ENCODE results near the gene CCDC170. TPM values are rescaled to one million over a fixed set of nuclear protein-coding genes. Genes with fewer than 3 reads are reported as not detected.

CCDC170 gene
- total RNA-seq, 2 experiments from 2014 or later, result not detected

DNA sequence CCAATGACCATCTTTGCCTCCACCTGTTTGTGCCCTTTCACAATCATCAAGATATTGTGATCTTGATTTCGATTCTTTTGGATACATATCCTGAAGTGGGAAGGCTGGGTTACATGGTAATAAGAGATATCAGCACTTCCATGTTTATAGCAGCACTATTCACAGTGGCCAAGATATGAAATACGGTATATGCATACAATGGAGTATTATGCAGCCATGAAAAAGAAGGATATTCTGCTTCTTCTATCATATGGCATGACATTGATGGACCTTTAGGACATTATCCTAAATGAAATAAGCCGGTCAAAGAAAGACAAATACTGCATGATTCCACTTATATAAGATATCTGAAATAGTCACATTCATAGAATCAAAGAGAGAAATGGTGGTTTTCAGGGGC lies 144.0 kb downstream of the CCDC170 start:
- Histone ChIP-seq H3K4me1 (ENCODE audit: insufficient read depth, low read length) (no peaks in the 10 kb centered on the region), H3K27me3 (ENCODE audit: control insufficient read depth in 1 of 2, insufficient read depth in 2 of 2, low read length in 2 of 2) (no peaks in the 10 kb centered on the region), H3K4me3 (ENCODE audit: low read length) (no peak overlapping the region), H3K36me3 (ENCODE audit: insufficient read depth, low read length) (no peaks in the 10 kb centered on the region), H3K27ac (ENCODE audit: low read depth in 1 of 2, low read length in 2 of 2) (no peak overlapping the region), H3K9me3 (ENCODE audit: control insufficient read depth in 1 of 2, insufficient read depth in 1 of 2, low read length in 2 of 2) (peaks cover 0 to 9% of the 10 kb centered on the region in 2 experiments)
- Mint-ChIP-seq H3K36me3 (ENCODE audit: low read depth) (no peaks in the 10 kb centered on the region), H3K9me3 (peaks cover 3% of the 10 kb centered on the region), H3K27me3 (peaks cover 27% of the 10 kb centered on the region), H3K4me1 (ENCODE audit: low read depth) (no peaks in the 10 kb centered on the region), H3K4me3 (no peak overlapping the region), H3K27ac (no peak overlapping the region)
- TF ChIP-seq, protein P1, sequence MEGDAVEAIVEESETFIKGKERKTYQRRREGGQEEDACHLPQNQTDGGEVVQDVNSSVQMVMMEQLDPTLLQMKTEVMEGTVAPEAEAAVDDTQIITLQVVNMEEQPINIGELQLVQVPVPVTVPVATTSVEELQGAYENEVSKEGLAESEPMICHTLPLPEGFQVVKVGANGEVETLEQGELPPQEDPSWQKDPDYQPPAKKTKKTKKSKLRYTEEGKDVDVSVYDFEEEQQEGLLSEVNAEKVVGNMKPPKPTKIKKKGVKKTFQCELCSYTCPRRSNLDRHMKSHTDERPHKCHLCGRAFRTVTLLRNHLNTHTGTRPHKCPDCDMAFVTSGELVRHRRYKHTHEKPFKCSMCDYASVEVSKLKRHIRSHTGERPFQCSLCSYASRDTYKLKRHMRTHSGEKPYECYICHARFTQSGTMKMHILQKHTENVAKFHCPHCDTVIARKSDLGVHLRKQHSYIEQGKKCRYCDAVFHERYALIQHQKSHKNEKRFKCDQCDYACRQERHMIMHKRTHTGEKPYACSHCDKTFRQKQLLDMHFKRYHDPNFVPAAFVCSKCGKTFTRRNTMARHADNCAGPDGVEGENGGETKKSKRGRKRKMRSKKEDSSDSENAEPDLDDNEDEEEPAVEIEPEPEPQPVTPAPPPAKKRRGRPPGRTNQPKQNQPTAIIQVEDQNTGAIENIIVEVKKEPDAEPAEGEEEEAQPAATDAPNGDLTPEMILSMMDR (IDR thresholded peaks at IDR 0.05), result no peak
- DNase-seq (no peak), ATAC-seq (ENCODE audit: poor library complexity) (no peak)
- intact Hi-C loops (cut with DNase I, micrococcal nuclease), result no loop called here
- ChIA-PET POLR2A (no interaction called here), CTCF (no interaction called here)

DNA sequence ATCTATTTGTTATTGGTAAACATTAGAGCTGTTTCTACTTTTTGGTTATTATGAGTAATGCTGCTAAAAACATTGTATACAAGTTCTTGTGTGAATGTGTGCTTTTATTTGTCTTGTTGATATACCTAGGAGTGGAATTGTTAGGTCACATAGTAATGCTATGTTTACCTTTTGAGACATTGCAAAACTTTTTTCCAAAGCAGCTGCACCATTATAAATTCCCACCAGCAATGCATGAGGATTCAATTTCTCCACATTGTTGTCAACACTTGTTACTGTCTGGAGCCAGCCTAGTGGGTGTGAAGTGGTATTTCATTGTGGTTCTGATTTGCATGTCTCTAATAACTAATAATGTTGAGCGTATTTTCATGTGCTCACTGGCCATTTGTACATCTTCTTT lies 145.9 kb downstream of the CCDC170 start:
- intact Hi-C loops (cut with DNase I, micrococcal nuclease), result no loop called here
- H3K4me1 ChIP-seq (ENCODE audit: insufficient read depth, low read length), result no peaks in the 10 kb centered on the region
- no peak overlapping the region for H3K4me3 Mint-ChIP-seq
- no peak overlapping the region for H3K27ac ChIP-seq (ENCODE audit: low read depth in 1 of 2, low read length in 2 of 2)
- no peaks in the 10 kb centered on the region for H3K27me3 ChIP-seq (ENCODE audit: control insufficient read depth in 1 of 2, insufficient read depth in 2 of 2, low read length in 2 of 2)
- CTCF ChIA-PET, result no interaction called here
- no peak overlapping the region for H3K27ac Mint-ChIP-seq
- ATAC-seq (ENCODE audit: poor library complexity) (no peak), DNase-seq (no peak)
- POLR2A ChIA-PET, result no interaction called here
- no peaks in the 10 kb centered on the region for H3K36me3 Mint-ChIP-seq (ENCODE audit: low read depth)
- no peaks in the 10 kb centered on the region for H3K4me1 Mint-ChIP-seq (ENCODE audit: low read depth)
- peaks cover 30% of the 10 kb centered on the region for H3K27me3 Mint-ChIP-seq
- peaks cover 0 to 9% of the 10 kb centered on the region in 2 experiments for H3K9me3 ChIP-seq (ENCODE audit: control insufficient read depth in 1 of 2, insufficient read depth in 1 of 2, low read length in 2 of 2)
- H3K9me3 Mint-ChIP-seq, result peaks cover 7% of the 10 kb centered on the region
- TF ChIP-seq, protein P1 (IDR thresholded peaks at IDR 0.05), result no peak
- H3K4me3 ChIP-seq (ENCODE audit: low read length), result no peak overlapping the region
- H3K36me3 ChIP-seq (ENCODE audit: insufficient read depth, low read length), result no peaks in the 10 kb centered on the region

DNA sequence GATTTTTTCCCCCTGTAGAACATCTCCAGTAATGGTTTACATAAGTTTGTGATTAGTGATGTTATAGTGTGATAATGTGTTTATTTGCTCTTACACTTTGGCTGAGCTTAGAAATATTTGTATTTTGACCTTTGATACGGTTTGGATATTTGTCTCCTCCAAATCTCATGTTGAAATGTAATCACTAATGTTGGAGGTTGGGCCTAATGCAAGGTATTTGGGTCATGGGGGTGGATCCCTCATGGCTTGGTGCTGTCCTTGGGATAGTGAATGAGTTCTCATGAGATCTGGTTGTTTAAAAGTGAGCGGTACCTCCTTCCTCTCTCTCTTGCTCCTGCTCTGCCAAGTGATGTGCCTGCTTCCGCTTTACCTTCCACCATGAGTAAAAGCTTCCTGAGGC lies 147.2 kb downstream of the CCDC170 start:
- Histone ChIP-seq H3K27ac (ENCODE audit: low read depth in 1 of 2, low read length in 2 of 2) (no peak overlapping the region), H3K27me3 (ENCODE audit: control insufficient read depth in 1 of 2, insufficient read depth in 2 of 2, low read length in 2 of 2) (no peaks in the 10 kb centered on the region), H3K9me3 (ENCODE audit: control insufficient read depth in 1 of 2, insufficient read depth in 1 of 2, low read length in 2 of 2) (peaks cover 0 to 9% of the 10 kb centered on the region in 2 experiments), H3K4me3 (ENCODE audit: low read length) (no peak overlapping the region), H3K36me3 (ENCODE audit: insufficient read depth, low read length) (no peaks in the 10 kb centered on the region), H3K4me1 (ENCODE audit: insufficient read depth, low read length) (no peaks in the 10 kb centered on the region)
- peaks cover 7% of the 10 kb centered on the region for H3K9me3 Mint-ChIP-seq
- TF ChIP-seq, protein P1 (IDR thresholded peaks at IDR 0.05), result no peak
- ChIA-PET POLR2A (no interaction called here), CTCF (no interaction called here)
- H3K4me3 Mint-ChIP-seq, result no peak overlapping the region
- no peaks in the 10 kb centered on the region for H3K36me3 Mint-ChIP-seq (ENCODE audit: low read depth)
- no peak overlapping the region for H3K27ac Mint-ChIP-seq
- intact Hi-C loops (cut with DNase I, micrococcal nuclease), result no loop called here
- DNase-seq (no peak), ATAC-seq (ENCODE audit: poor library complexity) (no peak)
- peaks cover 41% of the 10 kb centered on the region for H3K27me3 Mint-ChIP-seq
- H3K4me1 Mint-ChIP-seq (ENCODE audit: low read depth), result no peaks in the 10 kb centered on the region
